Choroid plexus epithelial cell (primary cell): ENCODE data around the gene KCNK7.

Experiments used
- DNase-seq: peaks from one replicate; pipeline ENCODE4 v3.0.0-alpha.2; 2010; ENCODE audit warnings: low read depth
- H3K4me3 ChIP-seq: 2 replicates; pipeline ENCODE4 v1.5.1; 2011; ENCODE audit warnings: low read depth, mild to moderate bottlenecking, control low read depth, low read length, moderate library complexity
- CTCF ChIP-seq: conservative IDR thresholded peaks from 2 replicates; pipeline ENCODE4 v1.5.1; 2011; ENCODE audit warnings: low read depth, mild to moderate bottlenecking, control low read depth, inconsistent platforms, low read length, moderate library complexity

Gene KCNK7

GRCh38 chr11:65547446-65548125 lies 48.0 kb downstream of the KCNK7 start:
- no peak for DNase-seq
- H3K4me3 ChIP-seq: no peak overlapping the region
- TF ChIP-seq CTCF: no peak

GRCh38 chr11:65546217-65546958 lies 49.2 kb downstream of the KCNK7 start:
- no peak for TF ChIP-seq CTCF

GRCh38 chr11:65545853-65546216 lies 49.8 kb downstream of the KCNK7 start:
- no peak for DNase-seq
- no peak overlapping the region for H3K4me3 ChIP-seq
- no peak for TF ChIP-seq CTCF

More at GRCh38 chr11:65546217-65546958, 49.2 kb downstream of the KCNK7 start:
- no peak overlapping the region for H3K4me3 ChIP-seq
- DNase-seq: no peak
